Measurements from ENCODE around the gene TRIM43.

- TF ChIP-seq POLR2AphosphoS5 (IDR thresholded peaks at IDR 0.05), result no peak
- TF ChIP-seq CTCF (IDR thresholded peaks at IDR 0.05), result no peak
- TF ChIP-seq POLR2A (IDR thresholded peaks at IDR 0.05), result no peak
These were observed 17.3 kb upstream of the TRIM43 start for GRCh38 chr2:95574506-95574905.

Measured in stomach (tissue), 4 donors.